Subcutaneous abdominal adipose tissue (tissue), 5 donors: Measurements from ENCODE around the gene GTF2IRD1.
A peak's percentile ranks its signal among the peaks of the same experiment; 100 is the strongest.

Experiments used
- H3K27ac ChIP-seq: one replicate; pipeline ENCODE4 v1.7.0; 2013; ENCODE audit warnings: low read depth, mild to moderate bottlenecking, inconsistent platforms, low read length, moderate library complexity
- H3K27me3 ChIP-seq, 5 donors: one replicate each; pipeline ENCODE4 v1.7.0; 2013; ENCODE audit warnings: low read length in 5 of 5, inconsistent platforms in 1 of 5; ENCODE audit not compliant: control insufficient read depth in 5 of 5, insufficient read depth in 4 of 5
- H3K36me3 ChIP-seq, 5 donors: one replicate each; pipeline ENCODE4 v1.7.0; 2013; ENCODE audit warnings: low read length in 5 of 5; ENCODE audit not compliant: control insufficient read depth in 5 of 5, insufficient read depth in 5 of 5
- H3K4me1 ChIP-seq, 5 donors: one replicate each; pipeline ENCODE4 v1.7.0; 2013; ENCODE audit warnings: low read length in 5 of 5, mild to moderate bottlenecking in 3 of 5, moderate library complexity in 1 of 5; ENCODE audit not compliant: control insufficient read depth in 5 of 5, insufficient read depth in 5 of 5
- H3K4me3 ChIP-seq, 5 donors: one replicate each; pipeline ENCODE4 v1.7.0; 2013; ENCODE audit warnings: low read length in 5 of 5, low read depth in 1 of 5
- H3K9ac ChIP-seq, 5 donors: one replicate each; pipeline ENCODE4 v1.7.0; 2013; ENCODE audit warnings: low read length in 5 of 5, mild to moderate bottlenecking in 4 of 5, moderate library complexity in 3 of 5
- H3K9me3 ChIP-seq, 5 donors: one replicate each; pipeline ENCODE4 v1.7.0; 2013; ENCODE audit warnings: low read length in 5 of 5; ENCODE audit not compliant: control insufficient read depth in 5 of 5
- donor health status: healthy.
- donor health status: healthy.
- donor health status: healthy.
- donor health status: healthy.
- donor health status: healthy.

GTF2IRD1 gene

DNA sequence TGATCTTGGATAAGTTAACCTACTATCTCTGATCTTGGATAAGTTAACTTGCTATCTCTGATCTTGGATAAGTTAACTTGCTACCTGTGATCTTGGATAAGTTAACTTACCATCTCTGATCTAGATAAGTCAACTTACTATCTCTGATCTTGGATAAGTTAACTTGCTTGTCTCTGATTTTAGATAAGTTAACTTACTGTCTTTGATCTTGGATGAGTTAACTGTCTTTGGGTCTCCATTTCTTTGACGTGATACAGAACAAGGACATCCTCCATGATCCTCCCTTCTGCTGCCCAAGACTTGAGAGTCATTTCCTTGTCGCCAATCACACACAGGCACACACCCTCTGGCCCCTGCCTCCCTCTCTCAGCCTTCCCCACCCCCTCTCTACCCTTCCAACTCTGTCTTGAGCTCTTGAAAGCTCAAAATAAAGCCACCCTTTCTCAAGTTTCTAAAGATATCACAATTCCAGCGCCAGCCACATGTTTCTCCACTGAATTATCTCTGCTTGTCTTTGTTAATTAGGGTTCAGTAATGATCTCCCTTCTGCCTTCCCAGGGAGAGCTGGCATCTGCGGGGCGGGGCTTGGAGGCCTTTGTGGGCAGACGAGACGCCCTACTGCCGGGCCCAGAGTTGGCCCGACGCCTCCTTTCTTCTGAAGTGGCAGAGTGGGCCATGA lies 118.7 kb downstream of the GTF2IRD1 start:
- Histone ChIP-seq H3K27ac (no peak overlapping the region), H3K4me3 (no peak overlapping the region), H3K36me3 (no peaks in the 10 kb centered on the region), H3K9ac (no peak overlapping the region), H3K4me1 (peaks cover 0 to 8% (median 0%) of the 10 kb centered on the region in 5 donors), H3K9me3 (no peaks in the 10 kb centered on the region), H3K27me3 (no peaks in the 10 kb centered on the region)

- Histone ChIP-seq H3K9me3 (no peaks in the 10 kb centered on the region), H3K9ac (no peak overlapping the region), H3K27ac (no peak overlapping the region), H3K4me1 (peaks cover 0 to 12% (median under 1%) of the 10 kb centered on the region in 5 donors), H3K27me3 (no peaks in the 10 kb centered on the region), H3K4me3 (no peak overlapping the region), H3K36me3 (no peaks in the 10 kb centered on the region)
These were observed 119.8 kb downstream of the GTF2IRD1 start for GRCh38 chr7:74573512-74573911.

GRCh38 chr7:74575083-74575784 lies 121.5 kb downstream of the GTF2IRD1 start:
- H3K9me3 ChIP-seq = no peaks in the 10 kb centered on the region
- no peaks in the 10 kb centered on the region for H3K27me3 ChIP-seq
- no peak overlapping the region for H3K27ac ChIP-seq
- H3K4me3 ChIP-seq = no peak overlapping the region
- H3K9ac ChIP-seq = no peak overlapping the region
- no peaks in the 10 kb centered on the region for H3K36me3 ChIP-seq
- H3K4me1 ChIP-seq = peaks cover 0 to 29% (median 13%) of the 10 kb centered on the region in 5 donors

- H3K9me3 ChIP-seq = no peaks in the 10 kb centered on the region
- H3K27ac ChIP-seq = no peak overlapping the region
- H3K4me3 ChIP-seq = no peak overlapping the region
- no peaks in the 10 kb centered on the region for H3K27me3 ChIP-seq
- no peak overlapping the region for H3K9ac ChIP-seq
- no peaks in the 10 kb centered on the region for H3K36me3 ChIP-seq
- peaks cover 0 to 35% (median 19%) of the 10 kb centered on the region in 5 donors for H3K4me1 ChIP-seq
These were observed 122.1 kb downstream of the GTF2IRD1 start for GRCh38 chr7:74575811-74576210.

GRCh38 chr7:74579800-74580685 lies 126.3 kb downstream of the GTF2IRD1 start:
- H3K4me1 ChIP-seq = peaks cover 0 to 40% (median 25%) of the 10 kb centered on the region in 5 donors
- H3K4me3 ChIP-seq = peak overlapping the region in 3 of 5 donors; percentile 22 to 29 (median 22)
- peak overlapping the region in 3 of 5 donors; percentile 28 to 52 (median 43) for H3K9ac ChIP-seq

GRCh38 chr7:74581916-74582440 lies 128.3 kb downstream of the GTF2IRD1 start:
- H3K36me3 ChIP-seq = no peaks in the 10 kb centered on the region
- no peaks in the 10 kb centered on the region for H3K9me3 ChIP-seq
- no peak overlapping the region for H3K9ac ChIP-seq
- H3K4me3 ChIP-seq = no peak overlapping the region
- peaks cover 3 to 45% (median 30%) of the 10 kb centered on the region in 5 donors for H3K4me1 ChIP-seq
- no peak overlapping the region for H3K27ac ChIP-seq
- H3K27me3 ChIP-seq = no peaks in the 10 kb centered on the region

More at GRCh38 chr7:74579800-74580685, 126.3 kb downstream of the GTF2IRD1 start:
- Histone ChIP-seq H3K27me3 (no peaks in the 10 kb centered on the region), H3K9me3 (no peaks in the 10 kb centered on the region), H3K27ac (peak overlapping the region; percentile 93), H3K36me3 (no peaks in the 10 kb centered on the region)

GRCh38 chr7:74582447-74583039 lies 128.8 kb downstream of the GTF2IRD1 start:
- peaks cover 5 to 51% (median 36%) of the 10 kb centered on the region in 5 donors for H3K4me1 ChIP-seq
- H3K27me3 ChIP-seq = no peaks in the 10 kb centered on the region
- H3K36me3 ChIP-seq = no peaks in the 10 kb centered on the region
- no peak overlapping the region for H3K27ac ChIP-seq
- no peak overlapping the region for H3K4me3 ChIP-seq
- no peaks in the 10 kb centered on the region for H3K9me3 ChIP-seq
- no peak overlapping the region for H3K9ac ChIP-seq

- H3K9me3 ChIP-seq = no peaks in the 10 kb centered on the region
- no peak overlapping the region for H3K27ac ChIP-seq
- H3K27me3 ChIP-seq = no peaks in the 10 kb centered on the region
- H3K4me3 ChIP-seq = no peak overlapping the region
- no peak overlapping the region for H3K9ac ChIP-seq
- no peaks in the 10 kb centered on the region for H3K36me3 ChIP-seq
- peaks cover 7 to 49% (median 39%) of the 10 kb centered on the region in 5 donors for H3K4me1 ChIP-seq
These were observed 129.9 kb downstream of the GTF2IRD1 start for GRCh38 chr7:74583630-74584029.

DNA sequence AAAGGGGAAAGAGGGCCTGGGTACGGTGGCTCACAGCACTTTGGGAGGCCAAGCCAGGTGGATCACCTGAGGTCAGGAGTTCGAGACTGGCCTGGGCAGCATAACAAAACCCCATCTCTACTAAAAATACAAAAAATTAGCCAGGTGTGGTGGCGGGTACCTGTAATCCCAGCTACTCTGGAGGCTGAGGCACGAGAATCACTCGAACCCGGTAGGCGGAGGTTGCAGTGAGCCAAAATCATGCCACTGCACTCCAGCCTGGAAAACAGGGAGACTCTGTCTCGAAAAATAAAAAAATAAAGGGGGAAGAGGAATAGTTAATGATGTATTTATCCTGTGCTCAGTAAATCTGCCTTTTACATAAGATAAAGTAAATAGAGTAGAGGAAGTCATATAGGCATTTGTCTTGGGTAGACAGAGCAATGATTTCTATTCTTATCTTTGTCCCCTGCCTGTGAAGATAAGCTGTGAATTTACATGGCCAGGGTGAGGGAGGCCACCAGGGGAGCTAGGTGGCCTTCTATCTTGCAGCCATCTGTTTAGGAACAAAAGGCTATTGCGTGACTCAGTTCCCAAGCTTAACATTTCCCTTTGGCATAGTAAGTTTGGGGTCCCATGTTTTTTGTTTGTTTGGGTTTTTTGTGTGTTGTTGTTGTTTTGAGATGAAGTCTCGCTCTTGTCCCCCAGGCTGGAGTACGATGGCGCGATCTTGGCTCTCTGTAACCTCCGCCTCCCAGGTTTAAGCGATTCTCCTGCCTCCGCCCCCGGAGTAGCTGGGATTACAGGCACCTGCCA lies 130.7 kb downstream of the GTF2IRD1 start:
- no peak overlapping the region for H3K9ac ChIP-seq
- H3K4me1 ChIP-seq = peaks cover 7 to 43% (median 33%) of the 10 kb centered on the region in 5 donors
- H3K9me3 ChIP-seq = no peaks in the 10 kb centered on the region
- H3K27ac ChIP-seq = no peak overlapping the region
- no peak overlapping the region for H3K4me3 ChIP-seq
- H3K36me3 ChIP-seq = no peaks in the 10 kb centered on the region
- H3K27me3 ChIP-seq = no peaks in the 10 kb centered on the region
